Activated naive CD4-positive, alpha-beta T cell treated with anti-CD3 and anti-CD28 coated beads, Interleukin-2, amount 50 U/mL, for 24 hours (primary cell): ENCODE measurements around the gene WAPL.

Source experiments
- H3K27ac Mint-ChIP-seq: one replicate; pipeline ENCODE4 v1.8.0; 2021; ENCODE audit warnings: mild to moderate bottlenecking, mixed read lengths
- H3K27me3 Mint-ChIP-seq: one replicate; pipeline ENCODE4 v1.8.0; 2021; ENCODE audit warnings: mixed read lengths
- H3K36me3 Mint-ChIP-seq: one replicate; pipeline ENCODE4 v1.8.0; 2021; ENCODE audit warnings: mixed read lengths
- H3K4me1 Mint-ChIP-seq: one replicate; pipeline ENCODE4 v1.8.0; 2021; ENCODE audit warnings: mixed read lengths
- H3K4me3 Mint-ChIP-seq: one replicate; pipeline ENCODE4 v1.8.0; 2021; ENCODE audit warnings: mild to moderate bottlenecking, mixed read lengths
- H3K9me3 Mint-ChIP-seq: one replicate; pipeline ENCODE4 v1.8.0; 2021; ENCODE audit warnings: mixed read lengths

The WAPL gene

GRCh38 chr10:86413046-86413728 lies 108.4 kb downstream of the WAPL start:
- Mint-ChIP-seq H3K9me3 (no peaks in the 10 kb centered on the region), H3K4me1 (peaks cover 51% of the 10 kb centered on the region), H3K27me3 (no peaks in the 10 kb centered on the region)

GRCh38 chr10:86411852-86412560 lies 109.6 kb downstream of the WAPL start:
- Mint-ChIP-seq H3K4me1 (peaks cover 49% of the 10 kb centered on the region), H3K27me3 (no peaks in the 10 kb centered on the region), H3K4me3 (peak overlapping the region; percentile 45), H3K27ac (peak overlapping the region; percentile 92), H3K9me3 (no peaks in the 10 kb centered on the region), H3K36me3 (no peaks in the 10 kb centered on the region)

More at GRCh38 chr10:86413046-86413728, 108.4 kb downstream of the WAPL start:
- H3K4me3 Mint-ChIP-seq = peak overlapping the region; percentile 45
- H3K36me3 Mint-ChIP-seq = no peaks in the 10 kb centered on the region
- H3K27ac Mint-ChIP-seq = peak overlapping the region; percentile 51

- Mint-ChIP-seq H3K9me3 (no peaks in the 10 kb centered on the region), H3K27ac (peak overlapping the region; percentile 92), H3K4me1 (peaks cover 49% of the 10 kb centered on the region), H3K4me3 (peak overlapping the region; percentile 45), H3K27me3 (no peaks in the 10 kb centered on the region), H3K36me3 (no peaks in the 10 kb centered on the region)
These were observed 110.2 kb downstream of the WAPL start for GRCh38 chr10:86411281-86411841.

GRCh38 chr10:86410542-86411124 lies 111.0 kb downstream of the WAPL start:
- H3K9me3 Mint-ChIP-seq = no peaks in the 10 kb centered on the region
- H3K4me1 Mint-ChIP-seq = peaks cover 44% of the 10 kb centered on the region
- peak overlapping the region; percentile 92 for H3K27ac Mint-ChIP-seq
- no peaks in the 10 kb centered on the region for H3K27me3 Mint-ChIP-seq
- no peaks in the 10 kb centered on the region for H3K36me3 Mint-ChIP-seq
- H3K4me3 Mint-ChIP-seq = no peak overlapping the region

GRCh38 chr10:86409183-86409582 lies 112.4 kb downstream of the WAPL start:
- Mint-ChIP-seq H3K9me3 (no peaks in the 10 kb centered on the region), H3K36me3 (no peaks in the 10 kb centered on the region), H3K27ac (no peak overlapping the region), H3K4me3 (no peak overlapping the region), H3K27me3 (no peaks in the 10 kb centered on the region), H3K4me1 (peaks cover 34% of the 10 kb centered on the region)

GRCh38 chr10:86403183-86403797 lies 118.3 kb downstream of the WAPL start:
- Mint-ChIP-seq H3K4me1 (peaks cover 19% of the 10 kb centered on the region), H3K4me3 (peak overlapping the region; percentile 20), H3K36me3 (no peaks in the 10 kb centered on the region), H3K27me3 (no peaks in the 10 kb centered on the region), H3K9me3 (no peaks in the 10 kb centered on the region), H3K27ac (no peak overlapping the region)

GRCh38 chr10:86402283-86402941 lies 119.2 kb downstream of the WAPL start:
- peaks cover 19% of the 10 kb centered on the region for H3K4me1 Mint-ChIP-seq
- peak overlapping the region; percentile 89 for H3K4me3 Mint-ChIP-seq

GRCh38 chr10:86401588-86402282 lies 119.9 kb downstream of the WAPL start:
- Mint-ChIP-seq H3K36me3 (no peaks in the 10 kb centered on the region), H3K4me3 (peak overlapping the region; percentile 89), H3K4me1 (peaks cover 19% of the 10 kb centered on the region), H3K9me3 (no peaks in the 10 kb centered on the region), H3K27ac (peak overlapping the region; percentile 59), H3K27me3 (no peaks in the 10 kb centered on the region)

More at GRCh38 chr10:86402283-86402941, 119.2 kb downstream of the WAPL start:
- Mint-ChIP-seq H3K27ac (peak overlapping the region; percentile 59), H3K9me3 (no peaks in the 10 kb centered on the region), H3K36me3 (no peaks in the 10 kb centered on the region), H3K27me3 (no peaks in the 10 kb centered on the region)

GRCh38 chr10:86400705-86401587 lies 120.6 kb downstream of the WAPL start:
- Mint-ChIP-seq H3K27ac (peak overlapping the region; percentile 85), H3K9me3 (no peaks in the 10 kb centered on the region), H3K36me3 (no peaks in the 10 kb centered on the region), H3K4me3 (peak overlapping the region; percentile 89), H3K4me1 (peaks cover 19% of the 10 kb centered on the region), H3K27me3 (no peaks in the 10 kb centered on the region)

- H3K27me3 Mint-ChIP-seq = no peaks in the 10 kb centered on the region
- H3K4me3 Mint-ChIP-seq = peak overlapping the region; percentile 89
- H3K27ac Mint-ChIP-seq = peak overlapping the region; percentile 93
- H3K9me3 Mint-ChIP-seq = no peaks in the 10 kb centered on the region
- no peaks in the 10 kb centered on the region for H3K36me3 Mint-ChIP-seq
- peaks cover 19% of the 10 kb centered on the region for H3K4me1 Mint-ChIP-seq
These were observed 121.5 kb downstream of the WAPL start for GRCh38 chr10:86399879-86400704.

- Mint-ChIP-seq H3K36me3 (no peaks in the 10 kb centered on the region), H3K27ac (peak overlapping the region; percentile 93), H3K4me1 (peaks cover 19% of the 10 kb centered on the region), H3K9me3 (no peaks in the 10 kb centered on the region), H3K27me3 (no peaks in the 10 kb centered on the region), H3K4me3 (peak overlapping the region; percentile 89)
These were observed 122.1 kb downstream of the WAPL start for GRCh38 chr10:86399514-86399878.

GRCh38 chr10:86397120-86397519 lies 124.5 kb downstream of the WAPL start:
- Mint-ChIP-seq H3K27me3 (no peaks in the 10 kb centered on the region), H3K4me1 (peaks cover 25% of the 10 kb centered on the region), H3K9me3 (no peaks in the 10 kb centered on the region), H3K36me3 (no peaks in the 10 kb centered on the region), H3K27ac (no peak overlapping the region), H3K4me3 (no peak overlapping the region)

- peaks cover 5% of the 10 kb centered on the region for H3K27me3 Mint-ChIP-seq
- no peak overlapping the region for H3K27ac Mint-ChIP-seq
- H3K36me3 Mint-ChIP-seq = peaks cover 2% of the 10 kb centered on the region
- no peak overlapping the region for H3K4me3 Mint-ChIP-seq
- H3K4me1 Mint-ChIP-seq = peaks cover 17% of the 10 kb centered on the region
- H3K9me3 Mint-ChIP-seq = no peaks in the 10 kb centered on the region
These were observed 127.6 kb downstream of the WAPL start for GRCh38 chr10:86393862-86394455.
